ENCODE results near the gene SIPA1L3.

- TF ChIP-seq CREB5 (CRISPR knock-in tag; IDR thresholded peaks at IDR 0.05; ENCODE audit: low read depth) (no peak), ARNTL (CRISPR knock-in tag; IDR thresholded peaks at IDR 0.05; ENCODE audit: borderline replicate concordance, low read depth) (no peak), TOX (CRISPR knock-in tag; IDR thresholded peaks at IDR 0.05; ENCODE audit: borderline replicate concordance) (no peak), PATZ1 (CRISPR knock-in tag; IDR thresholded peaks at IDR 0.05; ENCODE audit: borderline replicate concordance) (no peak), ESRRG (CRISPR knock-in tag; IDR thresholded peaks at IDR 0.05) (no peak)
These were observed 223.4 kb downstream of the SIPA1L3 start for GRCh38 chr19:38130399-38130798.
